NCI-H146 treated with DMSO at 0.1 percent for 48 hours (cell line): ENCODE data around the gene HTR3B.
A peak's percentile ranks its signal among the peaks of the same experiment; 100 is the strongest.

Experiments
- DNase-seq: peaks from one replicate; lab custom pipeline; 2025; ENCODE audit not compliant: unreplicated experiment; lab: John Stamatoyannopoulos, UW

Gene HTR3B

GRCh38 chr11:113989381-113989780, 84.8 kb downstream of the HTR3B start:
- DNase-seq, result no peak

- DNase-seq, result no peak
Measured at GRCh38 chr11:113989916-113990315, 85.3 kb downstream of the HTR3B start.

- DNase-seq, result no peak
Measured at GRCh38 chr11:113991170-113991569, 86.6 kb downstream of the HTR3B start.

- no peak for DNase-seq
Measured at GRCh38 chr11:113991718-113992458, 87.3 kb downstream of the HTR3B start.

GRCh38 chr11:113992459-113993110, 88.0 kb downstream of the HTR3B start:
- peak; percentile 62 for DNase-seq

- no peak for DNase-seq
Measured at GRCh38 chr11:113994077-113994954, 89.7 kb downstream of the HTR3B start.
